ENCODE measurements around the gene RBM5. TPM values are rescaled to one million over a fixed set of nuclear protein-coding genes. Genes with fewer than 3 reads are reported as not detected.
"Not testable (repeated sequence)": the region's sequence is repeated elsewhere in the genome, so short reads cannot be mapped to it uniquely, and the experiment has no call there.

RBM5 gene
- total and polyA plus RNA-seq, 8 donors = 25.0 to 464 (median 256) TPM

DNA sequence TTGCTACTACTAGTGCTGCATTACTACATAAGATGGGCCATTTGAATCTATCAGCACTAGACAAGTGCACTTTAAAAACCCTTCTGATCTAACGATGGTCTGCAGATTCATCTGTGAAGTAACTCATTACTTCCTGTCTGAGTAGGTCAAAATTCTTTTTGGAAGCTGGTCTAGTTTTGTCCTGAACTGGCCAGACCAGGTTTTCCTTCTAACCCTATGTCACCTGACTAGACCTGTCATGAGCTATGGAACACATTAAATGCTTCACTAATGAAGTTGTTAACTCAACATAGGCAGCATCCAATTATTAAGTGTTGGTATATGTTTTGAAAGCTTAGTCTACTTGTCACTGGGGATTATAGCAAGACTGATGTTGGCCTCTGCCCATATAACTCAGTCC, 10.1 kb upstream of the RBM5 start:
- intact Hi-C loops (cut with DNase I; ENCODE audit: low total_unique reads) = no loop called here
- TF ChIP-seq POLR2AphosphoS5 (IDR thresholded peaks at IDR 0.05) (no peak), CTCF (IDR thresholded peaks at IDR 0.05) (no peak), EP300 (IDR thresholded peaks at IDR 0.05) (no peak), POLR2A (IDR thresholded peaks at IDR 0.05) (no peak)
- H3K27me3 ChIP-seq = no peaks in the 10 kb centered on the region
- 39 to 59% (median 52%) methylated on average over 1 of the region's 1 CpG for WGBS, 5 donors
- peaks cover 31 to 49% (median 45%) of the 10 kb centered on the region in 4 donors for H3K36me3 ChIP-seq
- no peak for DNase-seq
- H3K4me3 ChIP-seq = no peak overlapping the region
- H3K9me3 ChIP-seq = no peaks in the 10 kb centered on the region
- no peaks in the 10 kb centered on the region for H3K4me1 ChIP-seq
- no peak overlapping the region for H3K27ac ChIP-seq

GRCh38 chr3:50084951-50085350, 3.8 kb upstream of the RBM5 start:
- intact Hi-C loops (cut with DNase I; ENCODE audit: low total_unique reads); H3K4me3 ChIP-seq; H3K27ac ChIP-seq; H3K36me3 ChIP-seq; H3K4me1 ChIP-seq; DNase-seq; H3K9me3 ChIP-seq; H3K27me3 ChIP-seq: not testable (repeated sequence)
- 91 to 100% (median 96%) methylated on average over 5 to 19 of the region's 33 CpGs; no CpG with 5 or more reads in 1 of the 5 donors for WGBS, 5 donors

- 0 to 1% (median 0%) methylated on average over 14 to 16 of the region's 16 CpGs for WGBS, 5 donors
- DNase-seq = no peak
These were observed 858 bp downstream of the RBM5 start for GRCh38 chr3:50089609-50089945.

GRCh38 chr3:50090984-50091383, 2.3 kb downstream of the RBM5 start:
- H3K27ac ChIP-seq = peak overlapping the region in 2 of 5 donors; percentile 18 to 96
- H3K4me1 ChIP-seq = peaks cover 19 to 49% (median 37%) of the 10 kb centered on the region in 4 donors
- H3K9me3 ChIP-seq = no peaks in the 10 kb centered on the region
- H3K27me3 ChIP-seq = no peaks in the 10 kb centered on the region
- peaks cover 53 to 60% (median 57%) of the 10 kb centered on the region in 4 donors for H3K36me3 ChIP-seq
- H3K4me3 ChIP-seq = peak overlapping the region in 3 of 4 donors; percentile 76 to 94 (median 82)
- intact Hi-C loops (cut with DNase I; ENCODE audit: low total_unique reads) = no loop called here
- DNase-seq = no peak
- TF ChIP-seq POLR2A (IDR thresholded peaks at IDR 0.05) (no peak), POLR2AphosphoS5 (IDR thresholded peaks at IDR 0.05) (no peak), CTCF (IDR thresholded peaks at IDR 0.05) (no peak), EP300 (IDR thresholded peaks at IDR 0.05) (no peak)

More at GRCh38 chr3:50089609-50089945, 858 bp downstream of the RBM5 start:
- H3K27ac ChIP-seq = peak overlapping the region; percentile 93 to 96 (median 95)
- H3K27me3 ChIP-seq = no peaks in the 10 kb centered on the region
- peaks cover 39 to 46% (median 43%) of the 10 kb centered on the region in 4 donors for H3K36me3 ChIP-seq
- peaks cover 19 to 38% (median 29%) of the 10 kb centered on the region in 4 donors for H3K4me1 ChIP-seq
- intact Hi-C loops (cut with DNase I; ENCODE audit: low total_unique reads) = no loop called here
- TF ChIP-seq EP300 (IDR thresholded peaks at IDR 0.05) = no peak
- no peak for TF ChIP-seq POLR2AphosphoS5 (IDR thresholded peaks at IDR 0.05)
- TF ChIP-seq CTCF (IDR thresholded peaks at IDR 0.05) = no peak
- no peak for TF ChIP-seq POLR2A (IDR thresholded peaks at IDR 0.05)
- peak overlapping the region; percentile 76 to 100 (median 88) for H3K4me3 ChIP-seq
- H3K9me3 ChIP-seq = no peaks in the 10 kb centered on the region

GRCh38 chr3:50095352-50095998, 6.8 kb downstream of the RBM5 start:
- 75 to 81% (median 76%) methylated on average over 5 of the region's 5 CpGs for WGBS, 5 donors
- Histone ChIP-seq H3K4me3 (no peak overlapping the region), H3K4me1 (peaks cover 9 to 37% (median 26%) of the 10 kb centered on the region in 4 donors), H3K27me3 (no peaks in the 10 kb centered on the region), H3K27ac (no peak overlapping the region), H3K9me3 (no peaks in the 10 kb centered on the region), H3K36me3 (peaks cover 97 to 100% (median 100%) of the 10 kb centered on the region in 4 donors)
- intact Hi-C loops (cut with DNase I; ENCODE audit: low total_unique reads) = no loop called here
- TF ChIP-seq CTCF (IDR thresholded peaks at IDR 0.05) = no peak
- TF ChIP-seq POLR2AphosphoS5 (IDR thresholded peaks at IDR 0.05) = no peak
- TF ChIP-seq POLR2A (IDR thresholded peaks at IDR 0.05) = no peak
- no peak for TF ChIP-seq EP300 (IDR thresholded peaks at IDR 0.05)
- DNase-seq = no peak
